K562 (cell line): Measurements from ENCODE around the gene BCAM. TPM values are rescaled to one million over a fixed set of nuclear protein-coding genes. Genes with fewer than 3 reads are reported as not detected.

Experiments
- ATAC-seq: fragments of 200-7000 bp; cut with Tn5 transposase; 3 replicates; pipeline ENCODE4 v1.9.1; 2020; ENCODE audit warnings: moderate library complexity
- BruUV-seq: library from RNA; stranded (reverse); fragments of 400-500 nt; replicated peaks from 2 replicates; lab custom pipeline; 2021; lab: Mats Ljungman, UMichigan
- CTCF ChIA-PET: fragments of 300-600 bp; formaldehyde crosslinking; extraction: SDS; loops from one replicate; lab custom pipeline; 2021; ENCODE audit warnings: low intra/inter-chr PET ratio; lab: Yijun Ruan, JAX
- POLR2A ChIA-PET: fragments of 300-600, 350-650 bp; sonication (Branson Sonifier 250); formaldehyde crosslinking; extraction: SDS; loops from one replicate; lab custom pipeline; 2021; ENCODE audit warnings: antibody characterized with exemption, inconsistent platforms; lab: Yijun Ruan, JAX
- DNase-seq, 4 experiments: peaks; one replicate each; pipeline versions ENCODE4 v3.0.0 to v3.0.0-alpha.2; 2011 to 2018; ENCODE audit warnings: low spot score in 3 of 4, mixed read lengths in 3 of 4; ENCODE audit errors: extremely low read depth in 1 of 4
- FAIRE-seq: peaks from 2 replicates; lab custom pipeline; 2011; peaks lifted over from hg19 to GRCh38; lab: Jason Lieb, UNC
- H2AFZ ChIP-seq: 2 replicates; pipeline ENCODE4 v1.6.0; 2011; ENCODE audit warnings: low read depth, low read length, control low read depth, inconsistent platforms
- H3K27ac ChIP-seq: fragments of 200-600 bp; 3 replicates; pipeline ENCODE4 v1.8.0; 2011; ENCODE audit warnings: low read depth, mild to moderate bottlenecking, control low read depth, inconsistent platforms, low read length, moderate library complexity, mixed read lengths; ENCODE audit errors: extremely low read depth
- H3K27me3 ChIP-seq, 2 experiments: fragments of 300-600 bp in 1 of 2; 2 replicates in 1 of 2; 3 replicates in 1 of 2; pipeline versions ENCODE4 v1.6.0 to v1.8.0; 2011; ENCODE audit warnings: inconsistent platforms in 2 of 2, low read length in 2 of 2, mild to moderate bottlenecking in 1 of 2, mixed read lengths in 1 of 2, moderate library complexity in 1 of 2; ENCODE audit not compliant: control insufficient read depth in 2 of 2, insufficient read depth in 2 of 2
- H3K36me3 ChIP-seq: fragments of 300-600 bp; 3 replicates; pipeline ENCODE4 v1.8.0; 2011; ENCODE audit warnings: mild to moderate bottlenecking, low read length, inconsistent platforms; ENCODE audit not compliant: control insufficient read depth, insufficient read depth
- H3K4me1 ChIP-seq, 2 experiments: fragments of 200-600 bp in 1 of 2; replicated peaks in 1 of 2; 2 replicates in 1 of 2; 3 replicates in 1 of 2; pipeline versions ENCODE4 v1.5.1 to v1.8.0; 2011; ENCODE audit warnings: inconsistent platforms in 2 of 2, low read length in 2 of 2, mild to moderate bottlenecking in 1 of 2, mixed read lengths in 1 of 2, moderate library complexity in 1 of 2; ENCODE audit not compliant: control insufficient read depth in 2 of 2, insufficient read depth in 2 of 2
- H3K4me2 ChIP-seq: 2 replicates; pipeline ENCODE4 v1.6.1; 2011; ENCODE audit warnings: low read length, control low read depth, inconsistent platforms, mixed read lengths; ENCODE audit not compliant: insufficient read depth
- H3K4me3 ChIP-seq: fragments of 200-600 bp; sonication (generic), shearing (Covaris generic); 2 replicates; pipeline ENCODE4 v1.5.1; 2016; ENCODE audit warnings: control low read depth, inconsistent platforms
- H3K79me2 ChIP-seq: fragments of 200-600 bp; 3 replicates; pipeline ENCODE4 v1.8.0; 2011; ENCODE audit warnings: low read length, inconsistent platforms; ENCODE audit not compliant: control insufficient read depth, insufficient read depth
- H3K9ac ChIP-seq, 2 experiments: 2 replicates each; pipeline versions ENCODE4 v1.6.0 to v1.6.1; 2011; ENCODE audit warnings: low read depth in 2 of 2, low read length in 2 of 2, control low read depth in 1 of 2, inconsistent platforms in 1 of 2, mild to moderate bottlenecking in 1 of 2, mixed read lengths in 1 of 2; ENCODE audit not compliant: insufficient read depth in 1 of 2
- H3K9me1 ChIP-seq: one replicate; pipeline ENCODE4 v1.6.0; 2011; ENCODE audit warnings: inconsistent platforms, mild to moderate bottlenecking, low read length, moderate library complexity; ENCODE audit not compliant: control insufficient read depth, insufficient read depth
- H3K9me3 ChIP-seq: replicated peaks from 2 replicates; pipeline ENCODE4 v1.5.1; 2011; ENCODE audit warnings: low read depth, low read length, inconsistent platforms; ENCODE audit not compliant: control insufficient read depth, insufficient read depth
- H4K20me1 ChIP-seq: replicated peaks from 2 replicates; pipeline ENCODE4 v1.6.1; 2011; ENCODE audit warnings: low read length, inconsistent platforms, mixed read lengths; ENCODE audit not compliant: control insufficient read depth, insufficient read depth
- ADNP ChIP-seq: fragments of 200-800 bp; sonication (Bioruptor generic); IDR thresholded peaks from 2 replicates; pipeline ENCODE4 v1.6.1; 2016; ENCODE audit warnings: missing genetic modification characterization, missing compliant biosample characterization
- BCOR ChIP-seq: fragments of 450-650 bp; IDR thresholded peaks from 2 replicates; pipeline ENCODE4 v1.6.1; 2016
- BRD9 ChIP-seq: fragments of 450-650 bp; IDR thresholded peaks from 2 replicates; pipeline ENCODE4 v1.6.1; 2018; ENCODE audit warnings: low read depth; ENCODE audit not compliant: partially characterized antibody
- HNRNPLL ChIP-seq: fragments of 200-400 bp; formaldehyde crosslinking; IDR thresholded peaks from 2 replicates; pipeline ENCODE4 v1.6.1; 2017; ENCODE audit warnings: low read length, low read depth, mild to moderate bottlenecking; ENCODE audit not compliant: poor library complexity, severe bottlenecking
- RBM25 ChIP-seq: fragments of 200-400 bp; formaldehyde crosslinking; IDR thresholded peaks from 2 replicates; pipeline ENCODE4 v1.6.1; 2018; ENCODE audit warnings: low read length, low read depth, moderate library complexity; ENCODE audit not compliant: severe bottlenecking
- ZFP36 ChIP-seq: fragments of 150-350 bp; IDR thresholded peaks from 2 replicates; pipeline ENCODE4 v1.6.1; 2018; ENCODE audit warnings: low read length, low read depth; ENCODE audit not compliant: partially characterized antibody
- ZNF121 ChIP-seq: sonication (generic); formaldehyde crosslinking; conservative IDR thresholded peaks from 2 replicates; pipeline ENCODE4 v1.8.0; 2022; ENCODE audit warnings: missing genetic modification reagents
- ZNF224 ChIP-seq: sonication (generic); formaldehyde crosslinking; IDR thresholded peaks from 2 replicates; pipeline ENCODE4 v1.8.0; 2022; ENCODE audit warnings: mild to moderate bottlenecking, missing genetic modification reagents
- ZNF785 ChIP-seq: fragments of 250-450 bp; sonication (Bioruptor Pico); IDR thresholded peaks from 2 replicates; pipeline ENCODE4 v1.4.0; 2020; ENCODE audit warnings: mild to moderate bottlenecking
- ZNF830 ChIP-seq: fragments of 250-450 bp; sonication (Bioruptor Pico); IDR thresholded peaks from 2 replicates; pipeline ENCODE4 v1.5.0; 2021; ENCODE audit warnings: mild to moderate bottlenecking
- WGBS: fragments of 100-300 bp; shearing (Covaris generic); methylation state at CpG from one replicate; pipeline ENCODE4 v1.1.6; 2016; ENCODE audit warnings: low coverage, mixed read lengths; ENCODE audit not compliant: insufficient coverage; ENCODE audit errors: missing lambda C conversion rate; 5-methylcytosine and 5-hydroxymethylcytosine counted together
- in situ Hi-C: fragments of 300-500 bp; cut with MboI; formaldehyde crosslinking; loops from 4 replicates; pipeline ENCODE4 v1.15.0; 2018; ENCODE audit warnings: inconsistent platforms, mixed read lengths
- intact Hi-C: fragments of 100-400 bp; cut with micrococcal nuclease; formaldehyde crosslinking; loops from 2 replicates; pipeline ENCODE4 v1.14.2; 2022
- polyA plus RNA-seq, 8 experiments: library from polyadenylated mRNA; depleted of rRNA in 4 of 8; stranded (reverse) in 5 of 8; unstranded in 3 of 8; fragments of >200 nt; fragmentation: Nextera tagmentation in 2 of 8; fragmentation: Illumina TruSeq in 1 of 8; extraction: Ambion mirVana in 2 of 8; extraction: Trizol in 1 of 8; gene quantifications; 2 replicates each; pipeline versions ENCODE4 v1.2.1 to v1.2.3, GENCODE V29; 2011 to 2014; ENCODE audit warnings: inconsistent platforms in 1 of 8, missing spikeins in 1 of 8
- total RNA-seq, 7 experiments: library from RNA; depleted of rRNA in 6 of 7; stranded (reverse); fragments of >200 nt in 6 of 7; fragmentation: Illumina TruSeq in 2 of 7; extraction: Trizol in 2 of 7; gene quantifications; 2 replicates each; pipeline versions ENCODE4 v1.2.1 to v1.2.3, GENCODE V29; 2011 to 2021; ENCODE audit warnings: low replicate concordance in 1 of 7

Gene BCAM
- total and polyA plus RNA-seq, 9 of the 15 experiments (the other 6 are each of a cell fraction or from before 2014, with no cell fraction given), result 0.07 to 1.3 (median 0.33) TPM; not detected in 2

- Histone ChIP-seq H2AFZ (no peak overlapping the region), H3K79me2 (no peaks in the 10 kb centered on the region), H3K4me2 (no peak overlapping the region), H4K20me1 (no peaks in the 10 kb centered on the region), H3K9me3 (no peaks in the 10 kb centered on the region), H3K36me3 (no peaks in the 10 kb centered on the region), H3K9me1 (no peaks in the 10 kb centered on the region), H3K4me1 (no peaks in the 10 kb centered on the region; a peak in 2 of 5 replicates), H3K27me3 (no peaks in the 10 kb centered on the region), H3K9ac (peak overlapping the region in 1 of 2 experiments; percentile 36; a peak in 1 of 4 replicates), H3K27ac (no peak overlapping the region), H3K4me3 (no peak overlapping the region)
- POLR2A ChIA-PET, result interaction anchor here (0.6 to 0.7 kb wide), 2 partner anchors 167 to 171 kb away, joined by 3 to 6 read pairs; no protein-coding TSS in a partner anchor
- intact Hi-C loops, result no loop called here
- in situ Hi-C loops, result loop anchor here (5.0 kb wide), 1 partner anchor 53 kb away; no protein-coding TSS in a partner anchor
- TF ChIP-seq BCOR (peak; percentile 50; the same call in 1 of the 2 replicates), ZNF785 (CRISPR knock-in tag) (no peak), ADNP (tag) (peak; percentile 38; the same call in 1 of the 2 replicates), ZNF224 (CRISPR knock-in tag) (no peak), ZNF830 (CRISPR knock-in tag) (no peak), RBM25 (peak; percentile 71), BRD9 (peak; percentile 64), ZNF121 (CRISPR knock-in tag) (peak; percentile 29; the same call in 1 of the 2 replicates), HNRNPLL (no peak), ZFP36 (peak; percentile 67)
- 39% methylated on average over 6 of the region's 6 CpGs for WGBS
- ATAC-seq (no peak), FAIRE-seq (no peak), DNase-seq (no peak)
- CTCF ChIA-PET, result no interaction called here
- no TSS peak for BruUV-seq
Measured at GRCh38 chr19:44788971-44789370, 19.9 kb upstream of the BCAM start.
